Neural progenitor cell (in vitro differentiated cells): ENCODE results near the gene CFL2.

Experiments used
- CTCF ChIP-seq: fragments of 200-600 bp; sonication (generic); IDR thresholded peaks from 2 replicates; pipeline ENCODE4 v1.5.1; 2017; ENCODE audit warnings: antibody characterized with exemption, mild to moderate bottlenecking
- EZH2phosphoT487 ChIP-seq: fragments of 200-600 bp; sonication (generic); IDR thresholded peaks from 2 replicates; pipeline ENCODE4 v1.6.1; 2017; ENCODE audit warnings: antibody characterized with exemption

- TF ChIP-seq CTCF, result no peak
- no peak for TF ChIP-seq EZH2phosphoT487
These were observed 35.7 kb downstream of the CFL2 start for GRCh38 chr14:34678735-34679134.
